Lung (tissue), 12 donors: ENCODE data around the gene ZNF669. TPM values are rescaled to one million over a fixed set of nuclear protein-coding genes. Genes with fewer than 3 reads are reported as not detected.

Experiments used
- ATAC-seq: fragments of 200-7000 bp; cut with Tn5 transposase; one replicate; pipeline ENCODE4 v1.9.1; 2020; ENCODE audit warnings: moderate number of reproducible peaks; ENCODE audit not compliant: insufficient read depth, low FRiP score
- DNase-seq, 3 donors: peaks; one replicate each; pipeline ENCODE4 v3.0.0-alpha.2; 2013 to 2017
- H3K27ac ChIP-seq, 2 donors: one replicate each; pipeline ENCODE4 v1.5.1; 2013; ENCODE audit warnings: mild to moderate bottlenecking in 2 of 2, moderate library complexity in 2 of 2, control low read depth in 1 of 2, inconsistent platforms in 1 of 2, low read depth in 1 of 2, low read length in 1 of 2
- H3K27me3 ChIP-seq, 3 donors: one replicate each; pipeline ENCODE4 v1.5.1; 2013; ENCODE audit warnings: low read length in 2 of 3; ENCODE audit not compliant: control insufficient read depth in 3 of 3, insufficient read depth in 3 of 3
- H3K36me3 ChIP-seq, 4 donors: one replicate each; pipeline ENCODE4 v1.5.1; 2013; ENCODE audit warnings: low read length in 4 of 4, mild to moderate bottlenecking in 1 of 4, moderate library complexity in 1 of 4; ENCODE audit not compliant: control insufficient read depth in 4 of 4, insufficient read depth in 4 of 4
- H3K4me1 ChIP-seq, 5 donors: one replicate each; pipeline ENCODE4 v1.5.1; 2013; ENCODE audit warnings: low read length in 5 of 5, mild to moderate bottlenecking in 2 of 5, moderate library complexity in 1 of 5; ENCODE audit not compliant: control insufficient read depth in 5 of 5, insufficient read depth in 5 of 5
- H3K4me3 ChIP-seq: one replicate; pipeline ENCODE4 v1.5.1; 2013; ENCODE audit warnings: mild to moderate bottlenecking, control low read depth, moderate library complexity
- H3K9ac ChIP-seq, 2 donors: one replicate each; pipeline ENCODE4 v1.5.1; 2013; ENCODE audit warnings: low read length in 2 of 2, control low read depth in 1 of 2; ENCODE audit not compliant: insufficient read depth in 1 of 2
- H3K9me3 ChIP-seq, 4 donors: one replicate each; pipeline ENCODE4 v1.5.1; 2013; ENCODE audit warnings: low read length in 3 of 4, mild to moderate bottlenecking in 1 of 4, moderate library complexity in 1 of 4; ENCODE audit not compliant: control insufficient read depth in 4 of 4, insufficient read depth in 3 of 4
- WGBS, 2 donors: extraction: QIAGEN DNeasy Blood & Tissue Kit; methylation state at CpG; one replicate each; pipeline ENCODE4 v1.1.7; 2013; 5-methylcytosine and 5-hydroxymethylcytosine counted together
- polyA plus RNA-seq, 2 donors: library from polyadenylated mRNA; stranded (reverse); fragments of 200-250 nt; gene quantifications; one replicate each; pipeline ENCODE4 v1.2.1, GENCODE V29; 2013
- total RNA-seq, 2 donors: library from RNA; depleted of rRNA in 1 of 2; stranded (reverse); fragments of >200 nt in 1 of 2; gene quantifications; one replicate each; pipeline ENCODE4 v1.2.1, GENCODE V29; 2014 to 2021
- TF ChIP-seq, protein P1 (sequence below): IDR thresholded peaks from 2 replicates; pipeline ENCODE4 v1.5.1; 2012; ENCODE audit warnings: mild to moderate bottlenecking; ENCODE audit errors: control extremely low read depth, extremely low read depth
- donor health status: control.
- donor health status: control.
- donor health status: Bipolar disorder and iron deficiency.
- donor health status: healthy.
- donor health status: DM: yes; HTN: yes; CAD: no.

The ZNF669 gene
- total and polyA plus RNA-seq, 4 donors = 4.5 to 7.5 (median 5.6) TPM

- Histone ChIP-seq H3K27ac (no peak overlapping the region), H3K4me1 (no peaks in the 10 kb centered on the region), H3K9me3 (no peaks in the 10 kb centered on the region), H3K4me3 (no peak overlapping the region), H3K36me3 (no peaks in the 10 kb centered on the region), H3K27me3 (no peaks in the 10 kb centered on the region), H3K9ac (no peak overlapping the region)
- WGBS, 2 donors = 70 to 78% methylated on average over 1 of the region's 1 CpG
- ATAC-seq (no peak), DNase-seq (no peak)
- TF ChIP-seq, protein P1, sequence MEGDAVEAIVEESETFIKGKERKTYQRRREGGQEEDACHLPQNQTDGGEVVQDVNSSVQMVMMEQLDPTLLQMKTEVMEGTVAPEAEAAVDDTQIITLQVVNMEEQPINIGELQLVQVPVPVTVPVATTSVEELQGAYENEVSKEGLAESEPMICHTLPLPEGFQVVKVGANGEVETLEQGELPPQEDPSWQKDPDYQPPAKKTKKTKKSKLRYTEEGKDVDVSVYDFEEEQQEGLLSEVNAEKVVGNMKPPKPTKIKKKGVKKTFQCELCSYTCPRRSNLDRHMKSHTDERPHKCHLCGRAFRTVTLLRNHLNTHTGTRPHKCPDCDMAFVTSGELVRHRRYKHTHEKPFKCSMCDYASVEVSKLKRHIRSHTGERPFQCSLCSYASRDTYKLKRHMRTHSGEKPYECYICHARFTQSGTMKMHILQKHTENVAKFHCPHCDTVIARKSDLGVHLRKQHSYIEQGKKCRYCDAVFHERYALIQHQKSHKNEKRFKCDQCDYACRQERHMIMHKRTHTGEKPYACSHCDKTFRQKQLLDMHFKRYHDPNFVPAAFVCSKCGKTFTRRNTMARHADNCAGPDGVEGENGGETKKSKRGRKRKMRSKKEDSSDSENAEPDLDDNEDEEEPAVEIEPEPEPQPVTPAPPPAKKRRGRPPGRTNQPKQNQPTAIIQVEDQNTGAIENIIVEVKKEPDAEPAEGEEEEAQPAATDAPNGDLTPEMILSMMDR = no peak
Measured at GRCh38 chr1:247087256-247087655, 16.9 kb downstream of the ZNF669 start.

GRCh38 chr1:247085310-247085709 lies 18.8 kb downstream of the ZNF669 start:
- Histone ChIP-seq H3K36me3 (no peaks in the 10 kb centered on the region), H3K9me3 (no peaks in the 10 kb centered on the region), H3K9ac (no peak overlapping the region), H3K4me3 (no peak overlapping the region), H3K27ac (no peak overlapping the region), H3K4me1 (no peaks in the 10 kb centered on the region), H3K27me3 (no peaks in the 10 kb centered on the region)
- 92 to 94% methylated on average over 8 of the region's 8 CpGs for WGBS, 2 donors
- no peak for ATAC-seq
- TF ChIP-seq, protein P1 = no peak
- DNase-seq = no peak

DNA sequence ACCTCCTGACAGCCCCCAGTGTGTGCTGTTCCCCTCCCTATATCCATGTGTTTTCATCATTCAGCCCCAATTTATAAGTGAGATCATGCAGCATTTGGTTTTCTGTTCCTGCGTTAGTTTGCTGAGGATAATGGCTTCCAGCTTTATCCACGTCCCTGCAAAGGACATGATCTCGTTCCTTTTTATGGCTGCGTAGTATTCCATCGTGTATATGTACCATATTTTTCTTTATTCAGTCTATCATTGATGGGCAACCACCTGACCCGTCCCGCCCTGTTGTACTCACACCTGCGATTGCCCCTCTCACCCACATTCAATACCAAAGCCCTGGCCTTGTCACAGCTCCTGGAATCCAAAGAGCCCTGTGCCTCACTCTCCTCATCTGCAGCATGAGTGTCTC lies 19.4 kb downstream of the ZNF669 start:
- WGBS, 2 donors = 96 to 97% methylated on average over 8 of the region's 8 CpGs
- H3K36me3 ChIP-seq = no peaks in the 10 kb centered on the region

More for the DNA sequence above, 19.4 kb downstream of the ZNF669 start:
- no peak overlapping the region for H3K4me3 ChIP-seq
- H3K9me3 ChIP-seq = no peaks in the 10 kb centered on the region
- no peak overlapping the region for H3K9ac ChIP-seq
- no peaks in the 10 kb centered on the region for H3K4me1 ChIP-seq
- no peak overlapping the region for H3K27ac ChIP-seq
- no peaks in the 10 kb centered on the region for H3K27me3 ChIP-seq
- ATAC-seq = no peak
- no peak for DNase-seq
- TF ChIP-seq, protein P1 = no peak
